ENCODE measurements around the gene SMIM9.

- TF ChIP-seq CTCF (IDR thresholded peaks at IDR 0.05 in 2 of 3, conservative IDR thresholded peaks at IDR 0.05 in 1 of 3; ENCODE audit: borderline replicate concordance in 1 of 3, insufficient read depth in 1 of 3, low read depth in 2 of 3, low read length in 2 of 3) (no peak), JUND (IDR thresholded peaks at IDR 0.05) (no peak), POLR2A (IDR thresholded peaks at IDR 0.05; ENCODE audit: borderline replicate concordance, extremely low read depth, insufficient read depth, insufficient read length) (no peak), YY1 (IDR thresholded peaks at IDR 0.05; ENCODE audit: extremely low read depth, insufficient replicate concordance, low read depth, low read length) (no peak), EZH2phosphoT487 (IDR thresholded peaks at IDR 0.05; ENCODE audit: borderline replicate concordance) (no peak), POLR2AphosphoS5 (IDR thresholded peaks at IDR 0.05; ENCODE audit: low read depth, low read length) (no peak), RAD21 (IDR thresholded peaks at IDR 0.05; ENCODE audit: low read depth) (no peak), CEBPB (IDR thresholded peaks at IDR 0.05; ENCODE audit: low read depth) (no peak), SP1 (IDR thresholded peaks at IDR 0.05; ENCODE audit: low read depth) (no peak)
- TF ChIP-seq, protein P1, sequence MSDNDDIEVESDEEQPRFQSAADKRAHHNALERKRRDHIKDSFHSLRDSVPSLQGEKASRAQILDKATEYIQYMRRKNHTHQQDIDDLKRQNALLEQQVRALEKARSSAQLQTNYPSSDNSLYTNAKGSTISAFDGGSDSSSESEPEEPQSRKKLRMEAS (IDR thresholded peaks at IDR 0.05), result no peak
Measured at GRCh38 chrX:154815274-154815818, 19.1 kb downstream of the SMIM9 start.
